Fibroblast of the aortic adventitia (primary cell): ENCODE data around the gene PELI2. TPM values are rescaled to one million over a fixed set of nuclear protein-coding genes. Genes with fewer than 3 reads are reported as not detected.

ENCODE experiments used
- DNase-seq: peaks from one replicate; pipeline ENCODE4 v3.0.0-alpha.2; 2010; ENCODE audit warnings: low read depth
- H3K4me3 ChIP-seq: 2 replicates; pipeline ENCODE4 v1.5.1; 2011; ENCODE audit warnings: low read depth, mild to moderate bottlenecking, control low read depth, low read length, moderate library complexity
- total RNA-seq: library from RNA; depleted of rRNA; stranded (reverse); fragments of >200 nt; gene quantifications from 2 replicates; pipeline ENCODE4 v1.2.3, GENCODE V29; 2012; ENCODE audit warnings: low replicate concordance
- TF ChIP-seq, protein P1 (sequence below): IDR thresholded peaks from 2 replicates; pipeline ENCODE4 v1.5.1; 2011; ENCODE audit warnings: mild to moderate bottlenecking, low read length, control low read depth, inconsistent platforms; ENCODE audit not compliant: insufficient read depth

The PELI2 gene
- total RNA-seq, 1 donor: 14.0 TPM

DNA sequence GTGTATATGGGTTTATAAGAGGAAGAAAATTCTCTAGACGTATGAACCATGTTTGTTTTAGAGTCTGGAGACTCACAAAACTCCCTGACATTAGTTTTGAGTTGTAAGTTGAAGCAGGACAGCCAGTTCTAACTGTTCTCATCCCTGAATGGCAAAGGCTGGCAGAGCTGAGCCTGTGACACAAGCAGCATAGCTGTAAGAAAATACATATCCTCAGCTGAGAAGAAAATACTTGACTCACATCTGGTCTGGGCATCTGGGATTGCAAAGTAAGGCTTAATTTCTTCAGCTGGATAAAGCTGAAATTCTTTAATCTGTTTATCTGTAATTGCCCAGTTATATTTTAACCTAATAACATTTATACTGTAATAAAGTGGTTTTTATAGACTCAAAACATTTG is 156.3 kb downstream of the PELI2 start:
- H3K4me3 ChIP-seq: no peak overlapping the region
- peak; percentile 30 for DNase-seq
- TF ChIP-seq, protein P1, sequence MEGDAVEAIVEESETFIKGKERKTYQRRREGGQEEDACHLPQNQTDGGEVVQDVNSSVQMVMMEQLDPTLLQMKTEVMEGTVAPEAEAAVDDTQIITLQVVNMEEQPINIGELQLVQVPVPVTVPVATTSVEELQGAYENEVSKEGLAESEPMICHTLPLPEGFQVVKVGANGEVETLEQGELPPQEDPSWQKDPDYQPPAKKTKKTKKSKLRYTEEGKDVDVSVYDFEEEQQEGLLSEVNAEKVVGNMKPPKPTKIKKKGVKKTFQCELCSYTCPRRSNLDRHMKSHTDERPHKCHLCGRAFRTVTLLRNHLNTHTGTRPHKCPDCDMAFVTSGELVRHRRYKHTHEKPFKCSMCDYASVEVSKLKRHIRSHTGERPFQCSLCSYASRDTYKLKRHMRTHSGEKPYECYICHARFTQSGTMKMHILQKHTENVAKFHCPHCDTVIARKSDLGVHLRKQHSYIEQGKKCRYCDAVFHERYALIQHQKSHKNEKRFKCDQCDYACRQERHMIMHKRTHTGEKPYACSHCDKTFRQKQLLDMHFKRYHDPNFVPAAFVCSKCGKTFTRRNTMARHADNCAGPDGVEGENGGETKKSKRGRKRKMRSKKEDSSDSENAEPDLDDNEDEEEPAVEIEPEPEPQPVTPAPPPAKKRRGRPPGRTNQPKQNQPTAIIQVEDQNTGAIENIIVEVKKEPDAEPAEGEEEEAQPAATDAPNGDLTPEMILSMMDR: no peak

DNA sequence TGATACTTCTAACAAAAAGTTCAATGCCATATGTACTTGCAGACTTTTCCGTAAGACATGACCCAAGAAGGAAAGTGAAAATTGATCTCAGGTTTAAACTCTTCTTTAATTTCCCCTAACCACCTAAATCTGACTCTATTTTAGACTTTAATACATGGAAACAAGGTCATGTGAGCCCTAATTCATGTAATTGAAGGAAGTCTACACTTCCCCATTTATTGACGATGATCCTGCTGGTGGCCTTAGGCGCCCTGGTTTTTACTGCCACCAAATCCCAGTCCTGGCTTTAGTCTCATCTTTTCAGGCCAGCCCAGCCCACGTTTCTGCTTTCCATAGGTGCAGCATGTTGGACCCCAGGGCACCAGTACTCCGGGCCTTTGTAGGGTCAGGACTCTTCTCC is 157.9 kb downstream of the PELI2 start:
- TF ChIP-seq, protein P1: no peak
- H3K4me3 ChIP-seq: no peak overlapping the region
- DNase-seq: no peak

DNA sequence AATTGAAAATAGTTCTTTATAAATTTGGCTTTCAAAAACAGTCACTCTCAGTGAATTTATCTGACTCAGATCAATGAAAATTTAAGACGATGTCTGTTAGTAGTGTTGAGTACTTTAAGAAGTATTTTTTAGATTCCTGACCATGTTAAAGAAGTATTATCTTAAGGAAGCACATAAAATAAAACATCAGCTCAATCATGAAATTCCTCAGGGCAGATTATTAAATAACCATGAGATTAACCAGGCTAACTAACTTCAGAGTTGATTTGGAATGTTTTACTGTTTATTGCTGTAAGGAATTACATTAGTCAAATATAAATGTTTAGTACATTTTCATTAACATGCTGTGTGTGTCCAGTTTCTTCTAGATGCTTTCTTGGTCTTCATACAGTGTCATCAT is 160.2 kb downstream of the PELI2 start:
- no peak overlapping the region for H3K4me3 ChIP-seq
- TF ChIP-seq, protein P1: no peak
- no peak for DNase-seq

DNA sequence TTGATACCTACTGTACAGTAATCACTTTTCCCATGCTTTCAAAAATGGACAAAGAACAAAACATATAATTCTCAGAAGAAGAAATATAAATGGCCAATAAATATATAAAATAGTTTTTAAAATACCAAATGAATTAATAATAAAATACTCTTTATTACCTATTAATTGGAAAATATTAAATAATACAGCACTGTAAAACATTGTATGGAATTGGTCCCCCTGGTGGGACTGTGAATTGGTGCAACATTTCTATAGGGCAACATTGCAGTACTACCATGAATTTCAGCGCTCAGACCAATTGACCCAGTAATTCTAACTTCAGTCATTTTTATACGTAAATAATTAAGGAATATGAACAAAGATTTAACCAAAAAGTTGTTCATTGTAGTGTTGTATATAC is 162.6 kb downstream of the PELI2 start:
- TF ChIP-seq, protein P1: peak; percentile 20

DNA sequence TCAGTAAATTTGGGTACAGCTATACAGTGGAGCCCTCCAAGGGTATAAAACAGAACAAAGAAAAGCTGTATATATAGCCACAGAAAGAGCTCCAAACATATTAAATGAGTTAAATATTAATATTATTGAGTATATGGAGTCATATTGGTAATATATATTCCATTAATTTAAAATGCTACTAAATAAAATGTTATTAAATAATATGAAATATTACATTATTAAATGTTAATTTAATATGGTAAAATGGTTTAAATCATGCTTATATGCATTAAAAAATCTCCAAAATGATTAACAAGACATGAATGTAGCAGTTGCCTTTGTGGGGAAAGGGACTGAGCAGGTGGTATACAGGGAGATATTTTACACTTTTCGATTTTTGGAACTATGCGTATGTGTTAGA is 164.0 kb downstream of the PELI2 start:
- no peak for DNase-seq
- TF ChIP-seq, protein P1: no peak
- no peak overlapping the region for H3K4me3 ChIP-seq

More for the DNA sequence above, 162.6 kb downstream of the PELI2 start:
- no peak for DNase-seq
- no peak overlapping the region for H3K4me3 ChIP-seq

DNA sequence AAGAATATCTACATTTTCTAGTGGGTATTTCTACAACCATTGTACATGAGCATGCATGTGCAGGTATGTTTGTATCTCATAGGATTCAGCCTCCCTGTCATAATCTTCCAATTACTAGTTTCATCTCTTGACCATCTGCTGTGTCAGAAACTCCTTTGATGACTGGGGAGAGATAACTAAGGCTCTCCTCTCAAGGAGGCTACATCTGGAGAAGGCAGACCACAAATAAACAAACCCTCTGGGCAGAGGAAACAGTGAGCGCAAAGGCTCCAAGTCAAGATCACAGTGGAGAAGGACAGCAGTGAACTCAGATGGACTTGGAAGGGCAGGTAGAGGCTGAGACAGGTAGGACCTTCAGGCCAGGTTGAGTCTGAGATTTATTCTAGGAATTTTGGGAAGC is 166.4 kb downstream of the PELI2 start:
- no peak for DNase-seq
- no peak overlapping the region for H3K4me3 ChIP-seq
- TF ChIP-seq, protein P1: no peak

DNA sequence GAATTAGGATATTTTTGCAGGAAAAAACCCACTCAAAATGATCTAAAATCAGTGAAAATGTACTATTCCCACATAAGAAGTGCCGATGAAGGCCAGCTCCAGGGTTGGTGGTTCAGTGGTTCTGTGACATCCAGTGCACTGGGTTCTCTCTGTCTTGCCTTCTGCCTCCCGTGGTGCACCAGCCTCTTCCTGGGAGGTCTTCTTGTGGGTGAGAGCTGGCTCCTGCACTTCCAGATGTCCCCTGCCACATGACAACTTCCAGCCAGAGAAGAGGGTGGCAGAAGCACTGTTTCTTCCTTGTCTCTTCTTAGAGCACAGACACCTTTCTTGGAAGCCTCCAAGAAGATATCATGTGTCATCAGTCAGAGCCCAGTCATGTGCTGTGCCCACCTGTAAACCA is 170.9 kb downstream of the PELI2 start:
- DNase-seq: no peak
- TF ChIP-seq, protein P1: no peak
- H3K4me3 ChIP-seq: no peak overlapping the region
